Measurements from ENCODE around the gene MBNL2.

The MBNL2 gene

GRCh38 chr13:97275776-97276501, 53.8 kb downstream of the MBNL2 start:
- no peak for DNase-seq

GRCh38 chr13:97276862-97277269, 54.7 kb downstream of the MBNL2 start:
- no peak for DNase-seq

GRCh38 chr13:97278435-97279411, 56.6 kb downstream of the MBNL2 start:
- no peak for DNase-seq

GRCh38 chr13:97279913-97280312, 57.8 kb downstream of the MBNL2 start:
- no peak for DNase-seq

GRCh38 chr13:97280478-97280877, 58.3 kb downstream of the MBNL2 start:
- DNase-seq = no peak

GRCh38 chr13:97281028-97281427, 58.9 kb downstream of the MBNL2 start:
- no peak for DNase-seq

- no peak for DNase-seq
Observed at GRCh38 chr13:97282705-97283104, 60.6 kb downstream of the MBNL2 start.

GRCh38 chr13:97283888-97284287, 61.8 kb downstream of the MBNL2 start:
- DNase-seq = no peak

- no peak for DNase-seq
Observed at GRCh38 chr13:97284558-97284957, 62.4 kb downstream of the MBNL2 start.

- DNase-seq = no peak
Observed at GRCh38 chr13:97285221-97285955, 63.3 kb downstream of the MBNL2 start.

GRCh38 chr13:97286317-97287046, 64.3 kb downstream of the MBNL2 start:
- DNase-seq = no peak

GRCh38 chr13:97287047-97287383, 64.9 kb downstream of the MBNL2 start:
- DNase-seq = no peak

- DNase-seq = no peak
Observed at GRCh38 chr13:97288486-97288900, 66.4 kb downstream of the MBNL2 start.

- DNase-seq = no peak
Observed at GRCh38 chr13:97289514-97290298, 67.6 kb downstream of the MBNL2 start.

GRCh38 chr13:97295283-97296182, 73.4 kb downstream of the MBNL2 start:
- DNase-seq = no peak

GRCh38 chr13:97296740-97297139, 74.6 kb downstream of the MBNL2 start:
- DNase-seq = no peak

- no peak for DNase-seq
Observed at GRCh38 chr13:97298816-97299215, 76.7 kb downstream of the MBNL2 start.

GRCh38 chr13:97300871-97301270, 78.7 kb downstream of the MBNL2 start:
- no peak for DNase-seq

- DNase-seq = no peak
Observed at GRCh38 chr13:97301382-97302095, 79.4 kb downstream of the MBNL2 start.

- DNase-seq = no peak
Observed at GRCh38 chr13:97302611-97303010, 80.5 kb downstream of the MBNL2 start.

All from NCI-H446 treated with DMSO at 0.1 percent for 48 hours (cell line).